ENCODE results near the gene ANKRD42.
"Not testable (repeated sequence)": the region's sequence is repeated elsewhere in the genome, so short reads cannot be mapped to it uniquely, and the experiment has no call there.

The ANKRD42 gene

DNA sequence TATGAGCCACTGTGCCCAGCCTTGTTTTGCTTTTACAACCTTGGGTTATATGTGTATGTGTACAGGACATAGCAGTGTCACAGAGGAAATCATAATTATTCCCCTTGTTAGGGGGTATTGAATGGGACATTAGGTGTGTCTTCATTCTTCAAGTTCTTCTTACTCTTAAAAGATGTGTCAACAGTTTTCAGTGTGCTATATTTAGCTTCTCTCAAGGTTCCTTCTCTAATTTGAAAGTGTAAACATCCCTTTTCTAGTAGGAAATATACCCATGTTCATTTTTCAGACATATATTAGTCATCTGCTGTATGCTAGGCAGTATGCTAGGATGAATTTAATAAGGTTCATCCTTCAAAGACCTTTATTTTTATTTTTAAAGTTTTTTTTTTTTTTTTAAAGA lies 19.5 kb upstream of the ANKRD42 start:
- FAIRE-seq, result no peak

- FAIRE-seq, result no peak
Observed at GRCh38 chr11:83175815-83176214, 17.7 kb upstream of the ANKRD42 start.

- no peak for FAIRE-seq
Observed at GRCh38 chr11:83181815-83182214, 11.7 kb upstream of the ANKRD42 start.

DNA sequence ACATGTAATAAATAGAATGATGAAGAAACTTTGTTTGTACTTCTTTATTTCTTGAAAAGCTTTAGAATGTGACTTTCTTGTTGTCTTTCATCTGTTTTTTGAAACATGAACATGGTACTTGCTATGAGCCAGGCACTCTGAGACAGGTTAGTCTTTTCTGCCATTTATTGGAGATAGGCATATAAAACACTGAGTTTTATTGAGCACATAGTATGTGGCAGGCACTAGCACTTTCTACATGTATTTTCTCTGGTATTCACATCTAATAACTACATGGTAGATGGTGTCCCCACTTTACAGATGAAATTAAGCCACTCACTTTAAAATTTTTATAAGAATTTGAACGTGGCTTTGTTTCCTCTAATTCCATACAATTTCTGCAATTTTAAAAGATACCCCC lies 7.7 kb upstream of the ANKRD42 start:
- no peak for FAIRE-seq

DNA sequence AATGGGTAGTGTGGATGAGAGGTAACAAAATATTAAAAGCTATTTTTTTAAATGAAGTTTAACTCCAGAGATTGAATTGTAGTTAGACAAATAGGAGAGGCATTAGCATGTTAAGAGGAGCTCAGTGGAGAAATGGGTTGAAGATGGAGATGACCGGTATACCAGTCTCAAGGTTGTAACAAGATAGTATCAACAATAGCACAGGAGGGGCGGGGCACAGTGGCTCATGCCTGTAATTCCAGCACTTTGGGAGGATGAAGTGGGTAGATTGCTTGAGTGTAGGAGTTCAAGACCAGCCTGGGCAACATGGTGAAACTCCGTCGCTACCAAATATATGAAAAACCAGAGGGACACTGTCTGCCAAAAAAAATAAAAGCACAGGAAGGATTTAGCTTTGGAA lies 6.0 kb upstream of the ANKRD42 start:
- no peak for FAIRE-seq

GRCh38 chr11:83191491-83191890 lies 2.0 kb upstream of the ANKRD42 start:
- no peak for FAIRE-seq

GRCh38 chr11:83191986-83192385 lies 1.5 kb upstream of the ANKRD42 start:
- no peak for FAIRE-seq

DNA sequence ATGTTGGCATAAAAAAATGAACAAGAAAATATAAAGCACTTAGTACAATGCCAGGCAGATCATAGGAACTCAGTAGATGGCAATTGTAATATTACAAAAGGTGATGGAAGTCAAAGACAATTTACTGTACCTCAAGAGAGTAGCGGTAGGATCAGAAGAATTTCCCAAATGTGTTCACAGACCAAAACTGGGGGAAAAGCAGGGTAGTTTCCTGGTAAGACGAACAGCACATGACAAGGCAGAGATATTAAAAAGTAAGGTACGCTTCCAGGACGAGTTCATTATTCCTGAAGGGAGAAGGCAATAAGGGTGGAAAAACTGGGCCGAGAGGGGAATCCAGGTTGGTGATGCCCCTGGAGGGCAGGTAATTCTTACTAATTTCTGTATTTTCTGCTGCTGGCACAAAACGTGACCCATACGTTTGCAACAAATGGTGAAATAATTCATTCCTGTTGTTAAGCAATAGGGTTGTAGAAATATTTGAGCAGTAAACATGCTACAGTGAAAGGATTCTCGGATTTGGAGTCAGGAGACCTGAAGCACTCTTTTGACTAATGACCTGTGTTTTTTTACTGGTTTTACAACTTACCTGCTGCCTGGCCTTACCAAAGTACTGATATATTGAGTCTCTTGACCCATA lies 786 bp upstream of the ANKRD42 start:
- FAIRE-seq, result no peak

DNA sequence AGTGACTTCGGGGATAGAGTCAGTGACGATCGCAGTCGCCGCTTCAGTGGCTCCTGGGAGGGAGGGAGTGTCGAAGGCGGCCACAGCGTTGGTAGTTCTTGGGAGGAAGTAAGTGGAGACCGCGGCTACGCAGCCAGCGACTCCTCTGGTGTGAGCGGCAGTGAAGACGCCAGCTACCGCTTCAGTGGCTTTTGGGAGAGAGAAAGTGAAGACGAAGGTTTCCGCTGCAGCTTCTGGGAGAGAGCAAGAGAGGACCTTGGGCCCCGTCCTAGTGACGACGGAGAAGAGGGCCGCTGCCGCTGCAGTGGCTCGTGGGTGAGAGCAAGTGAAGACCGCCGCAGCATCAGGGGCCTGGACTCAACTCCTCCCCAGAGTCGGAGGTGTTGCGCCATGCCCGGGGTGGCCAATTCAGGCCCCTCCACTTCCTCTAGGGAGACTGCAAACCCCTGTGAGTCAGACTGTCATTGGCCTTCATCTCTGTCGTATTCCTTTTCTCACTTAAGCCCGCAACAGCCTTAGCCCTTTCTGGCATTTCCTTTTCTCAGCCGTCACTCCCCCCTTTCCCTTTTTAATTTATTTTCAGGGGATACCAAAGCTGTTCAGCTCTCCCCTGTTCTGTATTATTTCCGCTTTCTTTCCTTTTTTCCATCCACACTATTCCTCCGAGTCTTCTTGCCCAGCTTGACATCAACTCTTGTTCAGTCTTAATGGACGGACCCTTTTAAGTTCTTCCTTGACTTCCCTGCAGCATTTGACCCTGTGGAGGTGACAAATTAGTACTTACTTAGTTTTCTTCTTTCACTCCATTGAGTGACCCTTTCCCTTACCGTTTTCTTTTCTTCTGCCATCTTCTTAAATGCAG lies 1.0 kb downstream of the ANKRD42 start:
- no peak for FAIRE-seq

DNA sequence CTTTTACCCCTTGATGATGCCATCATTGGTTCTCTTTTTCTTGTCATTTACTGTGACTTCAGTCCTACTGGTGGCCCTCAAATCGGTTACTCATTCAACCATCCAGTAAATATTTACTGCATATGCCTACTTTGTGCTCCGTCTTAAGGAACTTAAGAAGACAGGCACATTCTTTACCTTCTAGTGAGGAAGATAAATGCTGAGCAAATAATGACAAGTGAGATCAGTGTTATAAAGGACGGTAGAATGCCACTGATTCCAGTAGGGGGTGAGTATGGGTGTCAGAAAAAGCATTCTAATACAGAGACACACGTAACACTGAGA lies 1.6 kb downstream of the ANKRD42 start:
- FAIRE-seq, result no peak

GRCh38 chr11:83195649-83196048 lies 2.1 kb downstream of the ANKRD42 start:
- no peak for FAIRE-seq

- no peak for FAIRE-seq
Observed at GRCh38 chr11:83200035-83200434, 6.5 kb downstream of the ANKRD42 start.

DNA sequence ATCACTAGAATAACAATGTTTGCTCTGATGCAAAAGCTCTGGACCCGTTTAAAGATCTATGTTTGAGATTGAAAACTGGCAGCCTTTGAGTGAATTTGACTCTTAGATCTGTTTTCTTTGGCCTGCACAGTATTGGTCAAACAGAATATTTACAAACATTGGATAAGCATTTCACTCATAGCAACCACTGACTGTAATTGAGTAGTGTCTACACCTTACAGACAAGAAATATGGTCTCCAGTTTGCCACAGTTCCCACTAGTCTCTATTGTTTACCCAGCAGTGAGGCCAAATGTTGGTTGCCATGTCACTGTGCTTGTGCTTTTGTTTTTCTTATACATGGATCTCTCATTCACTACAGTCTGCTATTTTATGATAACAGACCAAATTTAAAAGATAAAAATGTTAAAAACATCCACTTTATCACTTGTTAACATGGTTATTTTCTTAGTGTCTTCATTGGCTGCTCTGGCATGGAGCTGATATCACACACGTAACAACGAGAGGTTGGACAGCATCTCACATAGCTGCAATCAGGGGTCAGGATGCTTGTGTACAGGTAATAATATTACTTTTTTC lies 12.2 kb downstream of the ANKRD42 start:
- FAIRE-seq, result no peak

DNA sequence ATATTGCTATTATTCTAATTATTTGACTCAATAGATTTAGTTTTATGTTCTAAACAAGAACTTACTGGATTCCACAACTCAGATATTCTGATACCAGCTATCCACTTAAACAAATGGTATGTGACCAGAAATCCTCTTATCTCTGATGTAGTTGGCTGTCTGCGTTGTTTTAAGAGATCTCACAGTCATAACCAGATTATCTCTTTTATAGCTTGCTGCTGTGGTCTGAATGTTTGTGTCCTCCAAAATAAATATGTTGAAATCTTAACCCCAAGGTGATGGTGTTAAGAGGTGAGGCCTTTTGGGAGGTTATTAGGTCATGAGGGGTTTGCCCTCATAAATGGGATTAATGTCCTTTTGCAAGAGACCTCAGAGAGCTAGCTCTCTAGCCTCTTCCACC lies 12.7 kb downstream of the ANKRD42 start:
- no peak for FAIRE-seq

DNA sequence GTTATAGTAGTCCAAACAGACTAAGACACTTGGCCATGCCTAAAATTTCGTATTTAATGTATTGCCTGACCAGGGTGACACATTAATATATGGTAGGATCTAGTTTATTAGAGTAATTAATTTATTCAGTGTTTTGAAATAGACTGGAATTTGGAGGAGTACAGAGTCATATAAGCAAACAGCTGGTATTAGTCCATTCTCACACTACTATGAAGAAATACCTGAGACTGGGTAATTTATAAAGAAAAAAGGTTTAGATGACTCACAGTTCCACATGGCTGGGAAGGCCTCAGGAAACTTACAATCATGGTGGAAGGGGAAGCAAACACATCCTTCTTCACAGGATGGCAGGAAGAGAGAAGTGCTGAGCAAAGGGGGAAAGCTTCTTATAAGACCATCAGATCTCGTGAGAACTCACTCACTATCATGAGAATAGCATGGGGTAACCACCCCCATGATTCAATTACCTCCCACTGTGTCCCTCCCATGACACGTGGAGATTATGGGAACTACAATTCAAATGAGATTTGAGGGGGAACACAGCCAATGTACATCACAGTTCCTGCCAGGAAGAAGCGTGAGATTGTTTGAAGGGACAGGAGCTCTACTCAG lies 13.4 kb downstream of the ANKRD42 start:
- not testable (repeated sequence) for FAIRE-seq

DNA sequence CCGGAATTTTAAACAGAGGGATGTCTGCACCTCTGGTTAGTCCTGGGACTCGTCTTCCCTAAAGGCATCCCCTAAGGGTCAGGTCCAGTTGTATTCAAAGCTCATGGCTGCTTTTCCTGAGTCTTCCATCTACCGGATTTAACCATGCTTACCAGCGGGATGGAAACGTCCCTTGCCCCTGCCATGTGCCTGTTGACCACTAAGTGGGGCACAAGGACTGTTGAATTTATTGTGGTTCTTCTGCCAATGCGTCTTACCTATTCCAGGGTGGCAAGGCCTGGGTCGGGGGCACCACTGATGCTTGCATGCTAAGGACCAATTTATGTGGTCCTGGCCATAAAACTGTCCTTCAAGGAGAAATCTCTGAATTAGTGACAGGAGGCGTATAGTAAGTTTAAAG lies 25.6 kb downstream of the ANKRD42 start:
- no peak for FAIRE-seq

DNA sequence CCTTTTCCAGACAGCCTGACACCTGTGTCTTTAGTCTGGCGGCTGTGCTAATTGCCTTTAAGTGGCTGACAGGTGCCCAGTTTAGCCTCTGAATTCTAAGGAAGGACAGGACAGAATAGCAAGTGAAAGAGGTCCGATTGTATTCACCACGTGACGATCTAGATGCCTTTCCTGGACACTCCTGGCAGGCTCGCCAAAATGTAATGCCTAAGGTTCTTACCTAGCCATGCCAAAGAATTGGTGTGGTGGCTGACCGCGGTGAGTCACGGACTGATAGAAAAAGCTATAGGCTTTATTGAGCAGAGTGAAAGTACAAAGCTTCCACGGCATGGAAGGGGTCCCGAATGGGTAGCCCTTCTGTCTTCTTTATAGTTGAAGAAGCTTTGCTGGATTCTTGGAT lies 26.7 kb downstream of the ANKRD42 start:
- FAIRE-seq, result no peak

DNA sequence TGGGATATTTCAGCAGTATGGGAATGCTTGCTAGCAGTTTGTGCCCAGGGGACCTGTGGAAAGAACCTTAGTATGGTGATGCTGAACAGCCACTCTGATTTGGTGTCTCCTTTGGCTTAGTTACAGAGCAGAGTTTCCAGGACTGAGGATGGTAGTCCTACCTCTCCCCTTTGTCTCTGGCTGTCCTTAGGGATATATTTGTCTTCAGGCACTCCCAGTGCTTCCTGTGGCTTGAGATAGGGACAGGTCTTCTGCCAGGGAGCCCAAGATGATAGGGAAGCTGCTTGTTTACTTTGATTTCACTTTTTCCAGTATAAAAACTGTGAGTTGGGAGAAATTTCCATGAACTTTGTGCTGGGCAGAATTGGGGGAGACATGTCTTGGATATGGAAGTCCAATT lies 28.2 kb downstream of the ANKRD42 start:
- FAIRE-seq, result no peak

DNA sequence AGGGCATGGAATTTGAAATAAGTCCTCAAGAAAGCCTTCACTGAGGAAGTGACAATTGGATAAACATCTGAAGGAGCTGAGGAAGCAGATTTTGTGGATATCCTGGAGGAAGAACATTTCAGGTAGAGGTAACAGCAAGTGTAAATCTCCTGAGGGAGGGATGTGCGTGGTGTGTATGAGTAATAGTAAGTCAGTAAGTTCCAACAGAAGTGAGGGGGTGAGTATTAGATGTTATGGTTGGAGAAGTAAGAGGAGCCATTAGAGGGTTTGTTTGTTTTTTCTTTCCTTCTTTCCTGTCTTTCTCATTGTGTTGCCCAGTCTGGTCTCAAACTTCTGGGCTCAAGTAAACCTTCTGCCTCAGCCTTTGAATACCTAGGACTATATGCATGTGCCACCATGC lies 29.0 kb downstream of the ANKRD42 start:
- FAIRE-seq, result no peak

- no peak for FAIRE-seq
Observed at GRCh38 chr11:83223457-83223856, 29.9 kb downstream of the ANKRD42 start.

DNA sequence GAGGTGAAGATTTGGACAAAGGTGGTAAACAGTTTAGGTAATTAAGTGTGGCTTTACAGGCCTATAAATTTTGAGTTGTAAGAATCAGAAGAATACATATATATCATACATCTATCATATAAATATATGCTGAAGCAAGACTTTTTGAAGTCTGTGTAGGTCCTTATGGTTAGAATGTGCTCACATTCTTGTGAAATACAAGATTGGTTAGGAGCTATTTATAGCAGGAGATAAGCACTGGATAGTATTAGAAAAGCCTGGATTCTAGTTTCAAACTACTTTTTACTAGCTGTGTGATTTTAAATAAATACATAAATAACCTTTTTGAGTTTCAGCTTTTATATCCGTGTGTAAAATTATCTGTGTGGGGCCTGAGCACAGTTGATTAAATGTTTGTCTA lies 42.3 kb downstream of the ANKRD42 start:
- no peak for FAIRE-seq

DNA sequence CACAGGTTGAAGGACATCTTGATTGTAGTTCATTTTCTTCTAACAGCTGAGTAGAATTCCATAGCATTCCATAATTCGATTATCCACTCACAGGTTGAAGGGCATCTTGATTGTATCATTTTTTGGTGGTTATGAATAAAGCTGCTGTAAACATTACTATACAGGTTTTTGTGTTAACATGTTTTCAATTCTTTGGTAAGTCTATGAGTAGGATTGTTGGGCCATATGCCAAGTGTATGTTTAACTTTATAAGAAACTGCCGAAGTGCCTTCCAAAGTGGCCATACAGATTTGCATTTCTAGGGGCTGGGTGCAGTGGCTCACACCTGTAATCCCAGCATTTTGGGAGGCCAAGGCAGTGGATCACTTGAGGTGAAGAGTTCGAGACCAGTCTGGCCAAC lies 44.6 kb downstream of the ANKRD42 start:
- no peak for FAIRE-seq

GRCh38 chr11:83241291-83241946 lies 47.9 kb downstream of the ANKRD42 start:
- FAIRE-seq, result no peak

All from endometrium (tissue), 2 donors.